Astrocyte of the cerebellum (primary cell): ENCODE results near the gene UBE2G2.

Source experiments
- DNase-seq: peaks from one replicate; pipeline ENCODE4 v3.0.0-alpha.2; 2011; ENCODE audit warnings: low read depth
- H3K4me3 ChIP-seq: 2 replicates; pipeline ENCODE4 v1.5.1; 2011; ENCODE audit warnings: mild to moderate bottlenecking, low read depth, low read length, moderate library complexity
- in situ Hi-C: cut with HindIII; loops from 2 replicates; pipeline ENCODE4 v1.10.0; 2017; ENCODE audit warnings: low sequenced_read_pairs
- TF ChIP-seq, protein P1 (sequence below): IDR thresholded peaks from 2 replicates; pipeline ENCODE4 v1.5.1; 2012; ENCODE audit warnings: low read length, low read depth, moderate library complexity, mild to moderate bottlenecking; ENCODE audit errors: missing control alignments

Gene UBE2G2

GRCh38 chr21:44842721-44843445 lies 41.3 kb upstream of the UBE2G2 start:
- in situ Hi-C loops = no loop called here

DNA sequence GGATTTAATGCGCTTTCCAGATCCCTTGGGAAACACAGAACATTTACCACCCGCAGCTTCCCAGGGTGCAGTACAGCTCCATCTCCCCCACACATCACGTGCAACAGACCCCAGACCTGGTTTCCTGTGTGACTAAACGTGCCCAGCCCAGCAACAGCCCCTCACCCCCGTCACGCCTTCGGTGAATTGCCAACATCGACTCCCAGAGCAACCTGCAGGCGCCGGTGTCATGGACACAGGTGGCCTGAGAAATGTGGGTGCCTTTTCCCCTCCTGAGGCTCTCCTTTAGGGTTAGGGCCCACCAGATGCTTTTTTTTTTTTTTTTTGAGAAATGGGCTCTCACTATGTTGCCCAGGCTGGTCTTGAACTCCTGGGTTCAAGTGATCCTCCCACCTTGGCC lies 40.5 kb upstream of the UBE2G2 start:
- no peak overlapping the region for H3K4me3 ChIP-seq
- TF ChIP-seq, protein P1, sequence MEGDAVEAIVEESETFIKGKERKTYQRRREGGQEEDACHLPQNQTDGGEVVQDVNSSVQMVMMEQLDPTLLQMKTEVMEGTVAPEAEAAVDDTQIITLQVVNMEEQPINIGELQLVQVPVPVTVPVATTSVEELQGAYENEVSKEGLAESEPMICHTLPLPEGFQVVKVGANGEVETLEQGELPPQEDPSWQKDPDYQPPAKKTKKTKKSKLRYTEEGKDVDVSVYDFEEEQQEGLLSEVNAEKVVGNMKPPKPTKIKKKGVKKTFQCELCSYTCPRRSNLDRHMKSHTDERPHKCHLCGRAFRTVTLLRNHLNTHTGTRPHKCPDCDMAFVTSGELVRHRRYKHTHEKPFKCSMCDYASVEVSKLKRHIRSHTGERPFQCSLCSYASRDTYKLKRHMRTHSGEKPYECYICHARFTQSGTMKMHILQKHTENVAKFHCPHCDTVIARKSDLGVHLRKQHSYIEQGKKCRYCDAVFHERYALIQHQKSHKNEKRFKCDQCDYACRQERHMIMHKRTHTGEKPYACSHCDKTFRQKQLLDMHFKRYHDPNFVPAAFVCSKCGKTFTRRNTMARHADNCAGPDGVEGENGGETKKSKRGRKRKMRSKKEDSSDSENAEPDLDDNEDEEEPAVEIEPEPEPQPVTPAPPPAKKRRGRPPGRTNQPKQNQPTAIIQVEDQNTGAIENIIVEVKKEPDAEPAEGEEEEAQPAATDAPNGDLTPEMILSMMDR = no peak
- in situ Hi-C loops = no loop called here
- DNase-seq = no peak

More at GRCh38 chr21:44842721-44843445, 41.3 kb upstream of the UBE2G2 start:
- no peak for DNase-seq
- H3K4me3 ChIP-seq = no peak overlapping the region
- TF ChIP-seq, protein P1 = no peak

GRCh38 chr21:44840771-44841170 lies 39.2 kb upstream of the UBE2G2 start:
- no peak for DNase-seq
- in situ Hi-C loops = no loop called here
- TF ChIP-seq, protein P1 = no peak
- H3K4me3 ChIP-seq = no peak overlapping the region

DNA sequence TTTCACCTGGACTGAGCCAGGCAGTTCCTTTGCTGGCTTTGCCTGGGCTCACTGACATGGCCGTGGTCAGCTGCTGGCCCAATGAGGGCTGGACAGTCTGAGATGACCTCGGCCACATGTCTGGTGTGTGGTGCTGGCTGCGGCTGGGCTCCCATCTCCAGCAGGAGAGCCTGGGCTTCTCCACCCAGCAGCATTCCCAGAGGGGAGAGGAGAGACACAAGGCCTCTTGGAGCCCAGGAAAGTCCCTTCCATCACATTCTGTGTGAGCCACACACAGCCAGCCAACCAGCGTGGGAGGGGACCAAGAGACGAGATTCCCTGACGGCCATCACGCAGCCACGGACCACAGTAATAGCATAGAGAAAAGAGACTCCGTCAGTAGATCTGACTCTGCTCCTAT lies 37.3 kb upstream of the UBE2G2 start:
- TF ChIP-seq, protein P1 = no peak
- H3K4me3 ChIP-seq = no peak overlapping the region
- in situ Hi-C loops = no loop called here
- DNase-seq = no peak

DNA sequence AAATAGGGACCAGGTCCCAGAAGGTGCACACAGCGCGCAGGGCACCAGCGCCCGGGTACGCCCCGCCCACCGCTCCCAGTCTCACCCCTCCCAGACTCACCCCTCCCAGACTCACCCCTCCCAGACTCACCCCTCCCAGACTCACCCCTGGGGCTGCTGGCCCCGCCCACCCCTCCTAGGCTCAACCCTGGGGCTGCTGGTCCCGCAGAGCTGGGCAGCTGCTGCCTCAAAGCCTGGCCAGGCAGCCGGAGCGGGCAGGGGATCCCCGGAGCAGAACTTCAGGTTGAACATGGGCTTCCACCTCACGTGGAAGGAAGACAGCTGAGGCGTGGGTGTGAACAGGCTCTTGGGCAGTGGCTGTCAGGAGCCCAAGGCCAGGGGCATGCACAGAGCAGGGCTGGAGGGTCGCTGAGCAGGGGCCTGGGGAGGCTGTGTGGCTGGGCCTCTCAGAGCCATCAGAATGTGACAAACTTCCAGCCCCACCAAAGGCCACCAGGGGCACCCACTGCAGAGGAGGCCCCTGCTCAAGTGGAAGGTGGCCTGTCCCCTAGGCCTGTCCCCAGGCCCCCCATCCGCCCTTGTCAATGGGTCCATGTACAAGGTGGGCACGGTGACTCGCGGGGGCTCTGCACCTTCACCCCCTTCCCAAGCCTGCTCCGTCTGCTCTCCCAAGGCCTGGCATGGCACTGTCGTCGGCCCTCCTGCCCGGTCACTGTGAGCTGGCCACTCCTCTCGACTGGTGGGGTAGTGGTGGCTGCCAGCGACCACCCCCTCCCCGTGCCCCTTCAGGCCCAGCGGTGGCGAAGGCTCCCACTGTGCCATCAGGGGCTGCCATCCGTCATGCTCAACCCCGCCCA lies 36.6 kb upstream of the UBE2G2 start:
- DNase-seq = no peak
- in situ Hi-C loops = no loop called here
- H3K4me3 ChIP-seq = no peak overlapping the region
- TF ChIP-seq, protein P1 = no peak

DNA sequence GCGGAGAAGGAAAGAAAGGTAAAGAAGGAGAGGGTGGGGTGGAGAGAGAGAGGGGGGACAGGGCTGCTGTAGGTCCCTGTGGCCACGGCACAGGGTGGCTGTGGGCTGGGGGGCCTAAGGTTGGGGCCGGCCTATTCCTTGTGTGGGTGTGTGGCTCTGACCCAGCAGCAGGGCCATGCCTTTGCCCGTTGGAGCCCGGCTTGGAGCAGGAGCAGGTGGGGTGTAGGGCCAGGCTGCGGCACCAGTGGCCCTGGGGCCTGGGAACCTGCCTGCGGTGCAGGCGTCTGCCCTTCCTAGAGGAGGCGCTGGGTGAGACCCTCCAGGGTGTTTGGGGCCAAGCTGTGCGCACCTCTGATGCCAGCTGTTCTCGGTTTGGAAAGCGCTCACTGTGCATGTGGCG lies 35.9 kb upstream of the UBE2G2 start:
- no peak for DNase-seq
- no peak overlapping the region for H3K4me3 ChIP-seq
- in situ Hi-C loops = no loop called here
- TF ChIP-seq, protein P1 = no peak
